GM18498 (cell line): ENCODE measurements around the gene DUSP3.

ENCODE experiments used
- ATAC-seq: cut with Tn5 transposase; IDR thresholded peaks from one replicate; pipeline ENCODE4 v1.9.1; 2021; ENCODE audit warnings: mild to moderate bottlenecking, moderate library complexity; ENCODE audit not compliant: unreplicated experiment

The DUSP3 gene

GRCh38 chr17:43778337-43779144 is at the start of gene DUSP3:
DUSP3 (minus strand) TSS chr17:43778977; CDS start chr17:43778924, 53 bp downstream.
- ATAC-seq: peak; percentile 91

- no peak for ATAC-seq
Observed at GRCh38 chr17:43827596-43827995, 48.8 kb upstream of the DUSP3 start.

GRCh38 chr17:43826206-43826605 is 47.4 kb upstream of the DUSP3 start:
- ATAC-seq: no peak

GRCh38 chr17:43825567-43825966 is 46.8 kb upstream of the DUSP3 start:
- no peak for ATAC-seq

GRCh38 chr17:43823350-43824084 is 44.7 kb upstream of the DUSP3 start:
- no peak for ATAC-seq

- no peak for ATAC-seq
Observed at GRCh38 chr17:43822570-43823190, 43.9 kb upstream of the DUSP3 start.

GRCh38 chr17:43820759-43821158 is 42.0 kb upstream of the DUSP3 start:
- ATAC-seq: no peak

- no peak for ATAC-seq
Observed at GRCh38 chr17:43818966-43819365, 40.2 kb upstream of the DUSP3 start.

GRCh38 chr17:43817826-43818225 is 39.0 kb upstream of the DUSP3 start:
- ATAC-seq: no peak

- ATAC-seq: no peak
Observed at GRCh38 chr17:43816336-43817320, 37.9 kb upstream of the DUSP3 start.

GRCh38 chr17:43814714-43815113 is 35.9 kb upstream of the DUSP3 start:
- no peak for ATAC-seq

GRCh38 chr17:43814026-43814425 is 35.2 kb upstream of the DUSP3 start:
- no peak for ATAC-seq

GRCh38 chr17:43813386-43813785 is 34.6 kb upstream of the DUSP3 start:
- no peak for ATAC-seq

- ATAC-seq: no peak
Observed at GRCh38 chr17:43812396-43813265, 33.9 kb upstream of the DUSP3 start.

GRCh38 chr17:43810823-43811222 is 32.0 kb upstream of the DUSP3 start:
- no peak for ATAC-seq

GRCh38 chr17:43810226-43810715 is 31.5 kb upstream of the DUSP3 start:
- no peak for ATAC-seq

- no peak for ATAC-seq
Observed at GRCh38 chr17:43809121-43809520, 30.3 kb upstream of the DUSP3 start.

GRCh38 chr17:43808076-43808475 is 29.3 kb upstream of the DUSP3 start:
- no peak for ATAC-seq

GRCh38 chr17:43805117-43805516 is 26.3 kb upstream of the DUSP3 start:
- no peak for ATAC-seq
